NCI-H526 treated with DMSO at 0.1 percent for 48 hours (cell line): ENCODE measurements around the gene IGFBP2.

Source experiments
- DNase-seq: peaks from one replicate; lab custom pipeline; 2025; lab: John Stamatoyannopoulos, UW

Gene IGFBP2

GRCh38 chr2:216711348-216711747 lies 78.1 kb downstream of the IGFBP2 start:
- DNase-seq = no peak

GRCh38 chr2:216713691-216714336 lies 80.6 kb downstream of the IGFBP2 start:
- no peak for DNase-seq
